A673 (cell line): ENCODE results near the gene LEFTY2. TPM values are rescaled to one million over a fixed set of nuclear protein-coding genes. Genes with fewer than 3 reads are reported as not detected.
"Not testable (repeated sequence)": the region's sequence is repeated elsewhere in the genome, so short reads cannot be mapped to it uniquely, and the experiment has no call there.

Experiments
- BruUV-seq: library from RNA; stranded (reverse); fragments of 400-500 nt; replicated peaks from 2 replicates; lab custom pipeline; 2021; lab: Mats Ljungman, UMichigan
- CTCF ChIA-PET: fragments of 300-600 bp; sonication (Branson Sonifier 250); formaldehyde crosslinking; loops from one replicate; lab custom pipeline; 2022; ENCODE audit warnings: antibody characterized with exemption; lab: Charles Lee
- POLR2A ChIA-PET: fragments of 300-600 bp; sonication (Branson Sonifier 250); formaldehyde crosslinking; loops from one replicate; lab custom pipeline; 2022; ENCODE audit warnings: antibody characterized with exemption; ENCODE audit not compliant: low non-redundant PET; lab: Charles Lee
- DNase-seq: peaks from one replicate; pipeline ENCODE4 v3.0.0-alpha.2; 2015; ENCODE audit warnings: low spot score
- H3K27ac ChIP-seq: fragments of 200-600 bp; sonication (generic); 2 replicates; pipeline ENCODE4 v1.5.1; 2016; ENCODE audit warnings: mixed run types, low read depth, mild to moderate bottlenecking, mixed read lengths, antibody characterized with exemption, low read length; ENCODE audit not compliant: poor library complexity, severe bottlenecking
- H3K27me3 ChIP-seq: fragments of 200-600 bp; sonication (generic); replicated peaks from 2 replicates; pipeline ENCODE4 v1.6.1; 2017; ENCODE audit warnings: mixed run types, low read depth, mild to moderate bottlenecking, mixed read lengths, antibody characterized with exemption, low read length; ENCODE audit not compliant: insufficient read depth, poor library complexity
- H3K36me3 ChIP-seq: fragments of 200-600 bp; sonication (generic); 2 replicates; pipeline ENCODE4 v1.6.1; 2016; ENCODE audit warnings: mixed run types, mild to moderate bottlenecking, mixed read lengths, antibody characterized with exemption, low read length; ENCODE audit not compliant: insufficient read depth, poor library complexity, severe bottlenecking
- H3K4me1 ChIP-seq: fragments of 200-600 bp; sonication (generic); 2 replicates; pipeline ENCODE4 v1.6.1; 2017; ENCODE audit warnings: mixed run types, mild to moderate bottlenecking, mixed read lengths, antibody characterized with exemption, low read length; ENCODE audit not compliant: insufficient read depth, poor library complexity, severe bottlenecking
- H3K4me3 ChIP-seq: fragments of 200-600 bp; sonication (generic); 2 replicates; pipeline ENCODE4 v1.5.1; 2016; ENCODE audit warnings: low read depth, mixed run types, mild to moderate bottlenecking, mixed read lengths, low read length; ENCODE audit not compliant: poor library complexity, severe bottlenecking
- H3K9me3 ChIP-seq: fragments of 200-600 bp; sonication (generic); 2 replicates; pipeline ENCODE4 v1.6.1; 2016; ENCODE audit warnings: mixed run types, low read depth, mild to moderate bottlenecking, mixed read lengths, antibody characterized with exemption, low read length; ENCODE audit not compliant: poor library complexity, severe bottlenecking
- CTCF ChIP-seq: fragments of 300-800, 200-600 bp; sonication (generic); conservative IDR thresholded peaks from 2 replicates; pipeline ENCODE4 v1.5.1; 2017; ENCODE audit warnings: low read depth, mild to moderate bottlenecking, antibody characterized with exemption, low read length, moderate library complexity, mixed read lengths
- EZH2 ChIP-seq: fragments of 200-600 bp; sonication (generic); IDR thresholded peaks from 2 replicates; pipeline ENCODE4 v1.6.1; 2017; ENCODE audit warnings: borderline replicate concordance, low read depth, mild to moderate bottlenecking, mixed read lengths, antibody characterized with exemption, low read length; ENCODE audit not compliant: poor library complexity, severe bottlenecking
- intact Hi-C: fragments of 100-400 bp; cut with micrococcal nuclease; formaldehyde crosslinking; loops from one replicate; pipeline ENCODE4 v1.10.0; 2022; ENCODE audit not compliant: unreplicated experiment
- total RNA-seq: library from RNA; stranded (reverse); gene quantifications from 2 replicates; pipeline ENCODE4 v1.2.3, GENCODE V29; 2021

LEFTY2 gene
- total RNA-seq, 1 experiment from 2014 or later = not detected

GRCh38 chr1:225941942-225942222 lies 862 bp upstream of the LEFTY2 start:
- no peaks in the 10 kb centered on the region for H3K27me3 ChIP-seq
- H3K4me3 ChIP-seq = no peak overlapping the region
- H3K9me3 ChIP-seq = no peaks in the 10 kb centered on the region
- no peak overlapping the region for H3K27ac ChIP-seq
- H3K36me3 ChIP-seq = no peaks in the 10 kb centered on the region
- H3K4me1 ChIP-seq = no peaks in the 10 kb centered on the region
- no TSS peak for BruUV-seq
- TF ChIP-seq EZH2 (no peak), CTCF (no peak)
- ChIA-PET POLR2A (no interaction called here), CTCF (no interaction called here)
- DNase-seq = no peak
- intact Hi-C loops = no loop called here

GRCh38 chr1:225940385-225941151 lies 452 bp downstream of the LEFTY2 start:
- POLR2A ChIA-PET = no interaction called here
- intact Hi-C loops = no loop called here
- no peak overlapping the region for H3K4me3 ChIP-seq
- H3K36me3 ChIP-seq = no peaks in the 10 kb centered on the region
- no peak for TF ChIP-seq CTCF
- TF ChIP-seq EZH2 = no peak
- H3K9me3 ChIP-seq = no peaks in the 10 kb centered on the region
- no peaks in the 10 kb centered on the region for H3K27me3 ChIP-seq
- no TSS peak for BruUV-seq
- H3K27ac ChIP-seq = no peak overlapping the region
- no peaks in the 10 kb centered on the region for H3K4me1 ChIP-seq
- DNase-seq = no peak
- CTCF ChIA-PET = no interaction called here

GRCh38 chr1:225939939-225940310 lies 1.1 kb downstream of the LEFTY2 start:
- intact Hi-C loops, H3K36me3 ChIP-seq, H3K27ac ChIP-seq, CTCF ChIA-PET, H3K4me3 ChIP-seq, H3K27me3 ChIP-seq, POLR2A ChIA-PET, H3K9me3 ChIP-seq, H3K4me1 ChIP-seq, DNase-seq, BruUV-seq: not testable (repeated sequence)

GRCh38 chr1:225939097-225939938 lies 1.7 kb downstream of the LEFTY2 start:
- H3K9me3 ChIP-seq, H3K27ac ChIP-seq, H3K27me3 ChIP-seq, BruUV-seq, CTCF ChIA-PET, DNase-seq, H3K36me3 ChIP-seq, H3K4me1 ChIP-seq, H3K4me3 ChIP-seq, intact Hi-C loops: not testable (repeated sequence)
- POLR2A ChIA-PET = interaction anchor here (0.7 kb wide), 1 partner anchor 90 kb away, joined by 20 read pairs; no protein-coding TSS in a partner anchor
